Fibroblast of pulmonary artery (primary cell): ENCODE data around the gene PIMREG.

Source experiments
- DNase-seq: peaks from one replicate; pipeline ENCODE4 v3.0.0-alpha.2; 2010; ENCODE audit warnings: low read depth
- H3K4me3 ChIP-seq: replicated peaks from 2 replicates; pipeline ENCODE4 v1.5.1; 2011; ENCODE audit warnings: low read depth, mild to moderate bottlenecking, control low read depth, low read length, moderate library complexity
- CTCF ChIP-seq: IDR thresholded peaks from 2 replicates; pipeline ENCODE4 v1.5.1; 2011; ENCODE audit warnings: mild to moderate bottlenecking, control low read depth, low read length, inconsistent platforms; ENCODE audit errors: missing control alignments

Gene PIMREG

DNA sequence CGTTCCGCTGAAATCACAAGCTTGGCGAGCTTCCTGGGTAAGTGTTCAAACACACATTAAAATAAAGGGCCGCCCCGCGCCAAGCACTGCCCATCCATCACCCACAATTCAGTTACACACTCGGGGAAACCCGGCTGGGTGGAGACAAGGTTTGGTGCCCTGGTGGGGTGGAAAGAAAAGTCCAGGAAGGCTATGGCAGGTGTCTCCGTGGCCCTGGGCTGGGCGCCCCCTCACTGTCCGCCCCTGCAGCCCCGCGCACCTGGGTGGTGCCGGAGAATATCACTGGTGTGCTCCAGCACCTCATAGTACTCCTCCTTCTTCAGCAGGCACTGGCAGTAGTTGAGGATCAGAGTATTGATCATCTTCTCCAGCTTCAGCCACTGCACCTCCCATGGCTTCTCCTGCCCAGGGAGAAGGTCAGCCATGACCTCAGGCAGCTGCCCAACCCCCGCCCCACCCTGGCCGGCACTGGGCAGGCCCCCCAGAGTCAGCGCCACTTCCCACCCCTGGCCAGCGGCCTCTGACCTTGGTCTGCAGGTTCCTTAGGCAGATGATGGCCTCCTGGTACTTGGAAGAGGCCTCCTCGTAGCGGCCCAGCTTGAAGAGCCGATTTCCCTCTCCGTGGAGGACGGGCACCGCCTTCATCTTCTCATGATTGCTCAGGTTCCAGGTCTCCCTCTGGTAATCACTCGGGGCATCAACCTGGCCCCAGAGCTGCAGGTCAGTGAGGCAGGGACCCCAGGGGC is 17.7 kb upstream of the PIMREG start:
- no peak for TF ChIP-seq CTCF
- no peak overlapping the region for H3K4me3 ChIP-seq
- no peak for DNase-seq

GRCh38 chr17:6427279-6427781 is 16.9 kb upstream of the PIMREG start:
- DNase-seq = no peak
- no peak for TF ChIP-seq CTCF
- no peak overlapping the region for H3K4me3 ChIP-seq

GRCh38 chr17:6428207-6428965 is 15.9 kb upstream of the PIMREG start:
- no peak for TF ChIP-seq CTCF
- H3K4me3 ChIP-seq = no peak overlapping the region
- DNase-seq = no peak

GRCh38 chr17:6429266-6429665 is 15.0 kb upstream of the PIMREG start:
- no peak overlapping the region for H3K4me3 ChIP-seq
- no peak for TF ChIP-seq CTCF
- no peak for DNase-seq

- no peak for DNase-seq
- TF ChIP-seq CTCF = peak; percentile 35
- H3K4me3 ChIP-seq = no peak overlapping the region
These were observed 13.5 kb upstream of the PIMREG start for GRCh38 chr17:6430769-6431168.

GRCh38 chr17:6435051-6435450 is 9.2 kb upstream of the PIMREG start, which contains the start of gene AIPL1:
Gene AIPL1, minus strand, starts transcription at chr17:6435121. Its CDS starts 17 bp downstream, at chr17:6435104.
- DNase-seq = no peak
- TF ChIP-seq CTCF = no peak
- no peak within 1 kb of the TSS for H3K4me3 ChIP-seq
